HEK293 (cell line): ENCODE results near the gene NRSN2.
A peak's percentile ranks its signal among the peaks of the same experiment; 100 is the strongest.

Source experiments
- KLF8 ChIP-seq: fragments of 450-650 bp; formaldehyde crosslinking; IDR thresholded peaks from 2 replicates; pipeline ENCODE4 v1.5.1; 2016; ENCODE audit warnings: missing biosample characterization, missing genetic modification characterization
- MEIS1 ChIP-seq: sonication (generic); formaldehyde crosslinking; IDR thresholded peaks from 2 replicates; pipeline ENCODE4 v1.8.1; 2022; ENCODE audit warnings: missing genetic modification reagents, mild to moderate bottlenecking, borderline replicate concordance
- OSR2 ChIP-seq: fragments of 450-650 bp; formaldehyde crosslinking; IDR thresholded peaks from 2 replicates; pipeline ENCODE4 v1.5.1; 2016; ENCODE audit warnings: missing biosample characterization, missing genetic modification characterization
- SETDB1 ChIP-seq: IDR thresholded peaks from one replicate; pipeline ENCODE4 v1.6.1; 2017; ENCODE audit warnings: mild to moderate bottlenecking, low read length, moderate library complexity, mixed read lengths; ENCODE audit not compliant: insufficient read length
- TRIM28 ChIP-seq: IDR thresholded peaks from 2 replicates; pipeline ENCODE4 v1.6.1; 2011; ENCODE audit warnings: low read length, control low read depth, borderline replicate concordance
- ZBTB48 ChIP-seq: fragments of 450-650 bp; formaldehyde crosslinking; IDR thresholded peaks from 2 replicates; pipeline ENCODE4 v1.5.1; 2016; ENCODE audit warnings: missing biosample characterization, missing genetic modification characterization
- ZEB2 ChIP-seq: fragments of 450-650 bp; formaldehyde crosslinking; IDR thresholded peaks from 2 replicates; pipeline ENCODE4 v1.5.1; 2016; ENCODE audit warnings: missing biosample characterization, missing genetic modification characterization
- ZFP69B ChIP-seq: fragments of 450-650 bp; formaldehyde crosslinking; IDR thresholded peaks from 2 replicates; pipeline ENCODE4 v1.5.1; 2016; ENCODE audit warnings: missing biosample characterization, missing genetic modification characterization
- ZNF146 ChIP-seq: fragments of 450-650 bp; formaldehyde crosslinking; IDR thresholded peaks from 2 replicates; pipeline ENCODE4 v1.5.1; 2016; ENCODE audit warnings: missing biosample characterization, missing genetic modification characterization
- ZNF174 ChIP-seq: fragments of 450-650 bp; formaldehyde crosslinking; IDR thresholded peaks from 2 replicates; pipeline ENCODE4 v1.5.0; 2017; ENCODE audit warnings: missing biosample characterization, mild to moderate bottlenecking, missing genetic modification characterization
- ZNF202 ChIP-seq: fragments of 450-650 bp; formaldehyde crosslinking; IDR thresholded peaks from 2 replicates; pipeline ENCODE4 v1.5.1; 2016; ENCODE audit warnings: missing biosample characterization, missing genetic modification characterization, borderline replicate concordance
- ZNF266 ChIP-seq: fragments of 450-650 bp; formaldehyde crosslinking; IDR thresholded peaks from 2 replicates; pipeline ENCODE4 v1.5.1; 2016; ENCODE audit warnings: missing biosample characterization, missing genetic modification characterization, low read depth
- ZNF292 ChIP-seq: fragments of 450-650 bp; formaldehyde crosslinking; IDR thresholded peaks from 2 replicates; pipeline ENCODE4 v1.5.1; 2016; ENCODE audit warnings: low read depth, missing biosample characterization, missing genetic modification characterization, borderline replicate concordance
- ZNF311 ChIP-seq: fragments of 450-650 bp; formaldehyde crosslinking; IDR thresholded peaks from 2 replicates; pipeline ENCODE4 v1.5.1; 2017; ENCODE audit warnings: missing biosample characterization, missing genetic modification characterization, borderline replicate concordance
- ZNF341 ChIP-seq: fragments of 450-650 bp; formaldehyde crosslinking; IDR thresholded peaks from 2 replicates; pipeline ENCODE4; 2016; ENCODE audit warnings: low read depth, missing biosample characterization, missing genetic modification characterization
- ZNF37A ChIP-seq: fragments of 450-650 bp; IDR thresholded peaks from 2 replicates; pipeline ENCODE4 v1.5.1; 2018; ENCODE audit warnings: missing biosample characterization, missing genetic modification characterization
- ZNF473 ChIP-seq: fragments of 450-650 bp; formaldehyde crosslinking; IDR thresholded peaks from 2 replicates; pipeline ENCODE4 v1.5.1; 2017; ENCODE audit warnings: missing biosample characterization, missing genetic modification characterization
- ZNF48 ChIP-seq: fragments of 450-650 bp; formaldehyde crosslinking; IDR thresholded peaks from 2 replicates; pipeline ENCODE4 v1.5.1; 2016; ENCODE audit warnings: missing biosample characterization, missing genetic modification characterization
- ZNF621 ChIP-seq: fragments of 450-650 bp; formaldehyde crosslinking; IDR thresholded peaks from 2 replicates; pipeline ENCODE4 v1.5.1; 2017; ENCODE audit warnings: missing biosample characterization, missing genetic modification characterization
- ZNF76 ChIP-seq: fragments of 450-650 bp; formaldehyde crosslinking; IDR thresholded peaks from 2 replicates; pipeline ENCODE4; 2016; ENCODE audit warnings: low read depth, missing biosample characterization, missing genetic modification characterization, borderline replicate concordance
- ZNF768 ChIP-seq: fragments of 450-650 bp; formaldehyde crosslinking; IDR thresholded peaks from 2 replicates; pipeline ENCODE4 v1.5.1; 2018; ENCODE audit warnings: missing biosample characterization, mild to moderate bottlenecking, missing genetic modification characterization
- ZNF791 ChIP-seq: fragments of 450-650 bp; formaldehyde crosslinking; IDR thresholded peaks from 2 replicates; pipeline ENCODE4 v1.5.1; 2016; ENCODE audit warnings: missing biosample characterization, missing genetic modification characterization
- ZSCAN30 ChIP-seq: fragments of 450-650 bp; IDR thresholded peaks from 2 replicates; pipeline ENCODE4 v1.5.1; 2018; ENCODE audit warnings: missing biosample characterization, mild to moderate bottlenecking, missing genetic modification characterization, moderate library complexity
- TF ChIP-seq, protein P1 (sequence below): fragments of 450-650 bp; formaldehyde crosslinking; IDR thresholded peaks from 2 replicates; pipeline ENCODE4 v1.5.1; 2017; ENCODE audit warnings: missing biosample characterization, missing genetic modification characterization
- TF ChIP-seq, protein P2 (sequence below): fragments of 450-650 bp; formaldehyde crosslinking; IDR thresholded peaks from 2 replicates; pipeline ENCODE4 v1.5.1; 2017; ENCODE audit warnings: missing biosample characterization, missing genetic modification characterization
- TF ChIP-seq, protein P3 (sequence below): fragments of 450-650 bp; formaldehyde crosslinking; IDR thresholded peaks from 2 replicates; pipeline ENCODE4 v1.5.1; 2016; ENCODE audit warnings: missing biosample characterization, missing genetic modification characterization, borderline replicate concordance
- TF ChIP-seq, protein P4 (sequence below): sonication (generic); formaldehyde crosslinking; IDR thresholded peaks from 2 replicates; pipeline ENCODE4 v1.8.1; 2022; ENCODE audit warnings: mild to moderate bottlenecking, moderate library complexity, missing genetic modification reagents
- TF ChIP-seq, protein P5 (sequence below): fragments of 450-650 bp; formaldehyde crosslinking; IDR thresholded peaks from 2 replicates; pipeline ENCODE4 v1.5.1; 2016; ENCODE audit warnings: missing biosample characterization, missing genetic modification characterization
- TF ChIP-seq, protein P6 (sequence below): fragments of 450-650 bp; formaldehyde crosslinking; IDR thresholded peaks from 2 replicates; pipeline ENCODE4 v1.5.1; 2017; ENCODE audit warnings: missing biosample characterization, missing genetic modification characterization

NRSN2 gene

DNA sequence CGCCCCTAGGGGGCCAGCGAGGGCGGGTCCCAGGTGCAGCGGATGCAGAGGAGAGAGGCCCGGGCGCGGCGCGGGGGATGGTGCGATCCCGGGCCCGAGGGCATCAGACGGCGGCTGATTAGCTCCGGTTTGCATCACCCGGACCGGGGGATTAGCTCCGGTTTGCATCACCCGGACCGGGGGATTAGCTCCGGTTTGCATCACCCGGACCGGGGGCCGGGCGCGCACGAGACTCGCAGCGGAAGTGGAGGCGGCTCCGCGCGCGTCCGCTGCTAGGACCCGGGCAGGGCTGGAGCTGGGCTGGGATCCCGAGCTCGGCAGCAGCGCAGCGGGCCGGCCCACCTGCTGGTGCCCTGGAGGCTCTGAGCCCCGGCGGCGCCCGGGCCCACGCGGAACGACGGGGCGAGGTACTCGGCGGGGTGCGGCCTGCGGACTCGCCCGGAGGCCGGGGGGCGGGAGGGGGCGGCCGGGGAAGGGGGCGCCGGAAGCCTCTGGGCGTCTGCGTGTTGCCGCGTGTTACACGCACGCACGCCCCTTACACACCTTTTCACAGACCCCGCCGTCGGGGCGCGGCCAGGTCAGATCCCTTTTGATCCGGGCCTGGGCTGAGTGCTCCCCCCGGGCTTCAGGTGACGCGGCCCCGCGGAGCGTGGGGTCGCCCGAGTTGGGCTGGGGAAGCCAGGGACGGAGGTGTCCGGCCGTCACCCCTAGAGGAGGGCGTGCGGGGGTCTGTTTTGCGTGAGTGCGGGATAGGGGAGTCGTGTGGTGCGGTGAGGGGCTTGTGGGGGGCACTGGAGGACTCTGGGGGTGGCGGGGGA is 34.1 kb downstream of the NRSN2 start (continued):
- TF ChIP-seq, protein P1, sequence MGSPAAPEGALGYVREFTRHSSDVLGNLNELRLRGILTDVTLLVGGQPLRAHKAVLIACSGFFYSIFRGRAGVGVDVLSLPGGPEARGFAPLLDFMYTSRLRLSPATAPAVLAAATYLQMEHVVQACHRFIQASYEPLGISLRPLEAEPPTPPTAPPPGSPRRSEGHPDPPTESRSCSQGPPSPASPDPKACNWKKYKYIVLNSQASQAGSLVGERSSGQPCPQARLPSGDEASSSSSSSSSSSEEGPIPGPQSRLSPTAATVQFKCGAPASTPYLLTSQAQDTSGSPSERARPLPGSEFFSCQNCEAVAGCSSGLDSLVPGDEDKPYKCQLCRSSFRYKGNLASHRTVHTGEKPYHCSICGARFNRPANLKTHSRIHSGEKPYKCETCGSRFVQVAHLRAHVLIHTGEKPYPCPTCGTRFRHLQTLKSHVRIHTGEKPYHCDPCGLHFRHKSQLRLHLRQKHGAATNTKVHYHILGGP, result no peak
- no peak for TF ChIP-seq ZNF202
- no peak for TF ChIP-seq ZNF473
- no peak for TF ChIP-seq OSR2 (tag by site-specific recombination)
- no peak for TF ChIP-seq ZNF174 (tag by site-specific recombination)
- TF ChIP-seq, protein P2, sequence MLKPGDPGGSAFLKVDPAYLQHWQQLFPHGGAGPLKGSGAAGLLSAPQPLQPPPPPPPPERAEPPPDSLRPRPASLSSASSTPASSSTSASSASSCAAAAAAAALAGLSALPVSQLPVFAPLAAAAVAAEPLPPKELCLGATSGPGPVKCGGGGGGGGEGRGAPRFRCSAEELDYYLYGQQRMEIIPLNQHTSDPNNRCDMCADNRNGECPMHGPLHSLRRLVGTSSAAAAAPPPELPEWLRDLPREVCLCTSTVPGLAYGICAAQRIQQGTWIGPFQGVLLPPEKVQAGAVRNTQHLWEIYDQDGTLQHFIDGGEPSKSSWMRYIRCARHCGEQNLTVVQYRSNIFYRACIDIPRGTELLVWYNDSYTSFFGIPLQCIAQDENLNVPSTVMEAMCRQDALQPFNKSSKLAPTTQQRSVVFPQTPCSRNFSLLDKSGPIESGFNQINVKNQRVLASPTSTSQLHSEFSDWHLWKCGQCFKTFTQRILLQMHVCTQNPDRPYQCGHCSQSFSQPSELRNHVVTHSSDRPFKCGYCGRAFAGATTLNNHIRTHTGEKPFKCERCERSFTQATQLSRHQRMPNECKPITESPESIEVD, result no peak
- TF ChIP-seq, protein P3, sequence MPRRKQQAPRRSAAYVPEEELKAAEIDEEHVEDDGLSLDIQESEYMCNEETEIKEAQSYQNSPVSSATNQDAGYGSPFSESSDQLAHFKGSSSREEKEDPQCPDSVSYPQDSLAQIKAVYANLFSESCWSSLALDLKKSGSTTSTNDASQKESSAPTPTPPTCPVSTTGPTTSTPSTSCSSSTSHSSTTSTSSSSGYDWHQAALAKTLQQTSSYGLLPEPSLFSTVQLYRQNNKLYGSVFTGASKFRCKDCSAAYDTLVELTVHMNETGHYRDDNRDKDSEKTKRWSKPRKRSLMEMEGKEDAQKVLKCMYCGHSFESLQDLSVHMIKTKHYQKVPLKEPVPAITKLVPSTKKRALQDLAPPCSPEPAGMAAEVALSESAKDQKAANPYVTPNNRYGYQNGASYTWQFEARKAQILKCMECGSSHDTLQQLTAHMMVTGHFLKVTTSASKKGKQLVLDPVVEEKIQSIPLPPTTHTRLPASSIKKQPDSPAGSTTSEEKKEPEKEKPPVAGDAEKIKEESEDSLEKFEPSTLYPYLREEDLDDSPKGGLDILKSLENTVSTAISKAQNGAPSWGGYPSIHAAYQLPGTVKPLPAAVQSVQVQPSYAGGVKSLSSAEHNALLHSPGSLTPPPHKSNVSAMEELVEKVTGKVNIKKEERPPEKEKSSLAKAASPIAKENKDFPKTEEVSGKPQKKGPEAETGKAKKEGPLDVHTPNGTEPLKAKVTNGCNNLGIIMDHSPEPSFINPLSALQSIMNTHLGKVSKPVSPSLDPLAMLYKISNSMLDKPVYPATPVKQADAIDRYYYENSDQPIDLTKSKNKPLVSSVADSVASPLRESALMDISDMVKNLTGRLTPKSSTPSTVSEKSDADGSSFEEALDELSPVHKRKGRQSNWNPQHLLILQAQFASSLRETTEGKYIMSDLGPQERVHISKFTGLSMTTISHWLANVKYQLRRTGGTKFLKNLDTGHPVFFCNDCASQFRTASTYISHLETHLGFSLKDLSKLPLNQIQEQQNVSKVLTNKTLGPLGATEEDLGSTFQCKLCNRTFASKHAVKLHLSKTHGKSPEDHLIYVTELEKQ (tag by site-specific recombination), result no peak
- peak; percentile 69; the same call in 1 of the 2 replicates for TF ChIP-seq ZSCAN30
- peak; percentile 73 for TF ChIP-seq ZNF341 (tag by site-specific recombination)
- no peak for TF ChIP-seq ZNF48 (tag by site-specific recombination)
- TF ChIP-seq, protein P4, sequence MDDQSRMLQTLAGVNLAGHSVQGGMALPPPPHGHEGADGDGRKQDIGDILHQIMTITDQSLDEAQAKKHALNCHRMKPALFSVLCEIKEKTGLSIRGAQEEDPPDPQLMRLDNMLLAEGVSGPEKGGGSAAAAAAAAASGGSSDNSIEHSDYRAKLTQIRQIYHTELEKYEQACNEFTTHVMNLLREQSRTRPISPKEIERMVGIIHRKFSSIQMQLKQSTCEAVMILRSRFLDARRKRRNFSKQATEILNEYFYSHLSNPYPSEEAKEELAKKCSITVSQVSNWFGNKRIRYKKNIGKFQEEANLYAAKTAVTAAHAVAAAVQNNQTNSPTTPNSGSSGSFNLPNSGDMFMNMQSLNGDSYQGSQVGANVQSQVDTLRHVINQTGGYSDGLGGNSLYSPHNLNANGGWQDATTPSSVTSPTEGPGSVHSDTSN (CRISPR knock-in tag), result peak; percentile 48; the same call in 1 of the 2 replicates
- TF ChIP-seq, protein P5, sequence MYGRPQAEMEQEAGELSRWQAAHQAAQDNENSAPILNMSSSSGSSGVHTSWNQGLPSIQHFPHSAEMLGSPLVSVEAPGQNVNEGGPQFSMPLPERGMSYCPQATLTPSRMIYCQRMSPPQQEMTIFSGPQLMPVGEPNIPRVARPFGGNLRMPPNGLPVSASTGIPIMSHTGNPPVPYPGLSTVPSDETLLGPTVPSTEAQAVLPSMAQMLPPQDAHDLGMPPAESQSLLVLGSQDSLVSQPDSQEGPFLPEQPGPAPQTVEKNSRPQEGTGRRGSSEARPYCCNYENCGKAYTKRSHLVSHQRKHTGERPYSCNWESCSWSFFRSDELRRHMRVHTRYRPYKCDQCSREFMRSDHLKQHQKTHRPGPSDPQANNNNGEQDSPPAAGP (tag by site-specific recombination), result peak; percentile 92
- TF ChIP-seq ZNF146 (tag by site-specific recombination), result no peak
- 0 out of 2 replicates have a peak, but pooled peaks have one; percentile 46 for TF ChIP-seq ZBTB48
- TF ChIP-seq, protein P6, sequence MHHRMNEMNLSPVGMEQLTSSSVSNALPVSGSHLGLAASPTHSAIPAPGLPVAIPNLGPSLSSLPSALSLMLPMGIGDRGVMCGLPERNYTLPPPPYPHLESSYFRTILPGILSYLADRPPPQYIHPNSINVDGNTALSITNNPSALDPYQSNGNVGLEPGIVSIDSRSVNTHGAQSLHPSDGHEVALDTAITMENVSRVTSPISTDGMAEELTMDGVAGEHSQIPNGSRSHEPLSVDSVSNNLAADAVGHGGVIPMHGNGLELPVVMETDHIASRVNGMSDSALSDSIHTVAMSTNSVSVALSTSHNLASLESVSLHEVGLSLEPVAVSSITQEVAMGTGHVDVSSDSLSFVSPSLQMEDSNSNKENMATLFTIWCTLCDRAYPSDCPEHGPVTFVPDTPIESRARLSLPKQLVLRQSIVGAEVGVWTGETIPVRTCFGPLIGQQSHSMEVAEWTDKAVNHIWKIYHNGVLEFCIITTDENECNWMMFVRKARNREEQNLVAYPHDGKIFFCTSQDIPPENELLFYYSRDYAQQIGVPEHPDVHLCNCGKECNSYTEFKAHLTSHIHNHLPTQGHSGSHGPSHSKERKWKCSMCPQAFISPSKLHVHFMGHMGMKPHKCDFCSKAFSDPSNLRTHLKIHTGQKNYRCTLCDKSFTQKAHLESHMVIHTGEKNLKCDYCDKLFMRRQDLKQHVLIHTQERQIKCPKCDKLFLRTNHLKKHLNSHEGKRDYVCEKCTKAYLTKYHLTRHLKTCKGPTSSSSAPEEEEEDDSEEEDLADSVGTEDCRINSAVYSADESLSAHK (tag by site-specific recombination), result peak; percentile 73
- TF ChIP-seq SETDB1, result no peak
- TF ChIP-seq ZFP69B (tag by site-specific recombination), result peak; percentile 23; the same call in 1 of the 2 replicates
- no peak for TF ChIP-seq ZNF768 (tag by site-specific recombination)
- peak; percentile 99 for TF ChIP-seq ZEB2 (tag by site-specific recombination)
- no peak for TF ChIP-seq ZNF266 (tag by site-specific recombination)
- TF ChIP-seq ZNF621 (tag by site-specific recombination), result no peak
- no peak for TF ChIP-seq ZNF37A
- peak; percentile 67 for TF ChIP-seq KLF8 (tag by site-specific recombination)
- no peak for TF ChIP-seq MEIS1 (CRISPR knock-in tag)
- peak; percentile 57; the same call in 1 of the 2 replicates for TF ChIP-seq ZNF76 (tag by site-specific recombination)
- no peak for TF ChIP-seq ZNF791
- no peak for TF ChIP-seq TRIM28
- TF ChIP-seq ZNF292 (tag by site-specific recombination), result no peak
- no peak for TF ChIP-seq ZNF311 (tag by site-specific recombination)
